Left lung (tissue), 10 donors: ENCODE data around the gene XAB2. TPM values are rescaled to one million over a fixed set of nuclear protein-coding genes. Genes with fewer than 3 reads are reported as not detected.

Source experiments
- ATAC-seq: fragments of 200-7000 bp; cut with Tn5 transposase; one replicate; pipeline ENCODE4 v1.9.1; 2020; ENCODE audit warnings: moderate library complexity
- DNase-seq, 4 donors: peaks; one replicate each; pipeline ENCODE4 v3.0.0-alpha.2; 2013 to 2020
- H3K27ac ChIP-seq, 2 donors: fragments of 200-600 bp; sonication (generic) in 1 of 2; one replicate each; pipeline versions ENCODE4 v1.5.0 to v1.8.0; 2020 to 2021
- H3K27me3 ChIP-seq, 2 donors: fragments of 200-600 bp; sonication (generic) in 1 of 2; one replicate each; pipeline versions ENCODE4 v1.5.0 to v1.8.0; 2020 to 2021
- H3K36me3 ChIP-seq, 2 donors: fragments of 200-600 bp; sonication (generic) in 1 of 2; one replicate each; pipeline versions ENCODE4 v1.5.0 to v1.8.0; 2020 to 2021
- H3K4me1 ChIP-seq, 2 donors: fragments of 200-600 bp; one replicate each; pipeline ENCODE4 v1.8.0; 2021
- H3K4me3 ChIP-seq, 2 donors: fragments of 200-600 bp; sonication (generic) in 1 of 2; one replicate each; pipeline versions ENCODE4 v1.5.0 to v1.8.0; 2020 to 2021; ENCODE audit warnings: mild to moderate bottlenecking in 1 of 2
- H3K9me3 ChIP-seq, 2 donors: fragments of 200-600 bp; sonication (generic) in 1 of 2; one replicate each; pipeline versions ENCODE4 v1.5.0 to v1.8.0; 2020 to 2021
- CTCF ChIP-seq, 2 donors: fragments of 200-600 bp; sonication (generic) in 1 of 2; IDR thresholded peaks; one replicate each; pipeline versions ENCODE4 v1.5.0 to v1.8.0; 2021; ENCODE audit warnings: antibody characterized with exemption in 2 of 2
- intact Hi-C, 2 donors: fragments of 100-400 bp; cut with DNase I; formaldehyde crosslinking; loops; one replicate each; pipeline versions ENCODE4 v1.11.2 to v1.14.2; 2022
- polyA plus RNA-seq, 6 donors: library from polyadenylated mRNA; unstranded; fragments of 120-200 nt; gene quantifications; one replicate each; pipeline ENCODE4 v1.2.1, GENCODE V29; 2013; ENCODE audit not compliant: insufficient read length in 6 of 6
- total RNA-seq, 2 donors: library from RNA; stranded (reverse); fragmentation: NEBNext Ultra II Directional; extraction: Animal tissue kit (Norgen Biotek cat#: 25700); gene quantifications; one replicate each; pipeline ENCODE4 v1.2.1, GENCODE V29; 2021
- donor health status: DM: no; HTN: yes; CAD: no.
- donor health status: DM: no; HTN: no; CAD: no.

The XAB2 gene
- total and polyA plus RNA-seq, 8 donors, result 30.5 to 38.8 (median 32.5) TPM

- no peaks in the 10 kb centered on the region for H3K36me3 ChIP-seq
- intact Hi-C loops, result no loop called here
- H3K4me1 ChIP-seq, result peaks cover 0 to 29% of the 10 kb centered on the region in 2 donors
- ATAC-seq, result no peak
- H3K27ac ChIP-seq, result peak overlapping the region in 1 of 2 donors; percentile 82
- no peak for DNase-seq
- H3K27me3 ChIP-seq, result peaks cover 0 to 41% of the 10 kb centered on the region in 2 donors
- TF ChIP-seq CTCF (IDR thresholded peaks at IDR 0.05), result no peak
- peak overlapping the region in 1 of 2 donors; percentile 33 for H3K4me3 ChIP-seq
- H3K9me3 ChIP-seq, result peaks cover 0 to 1% of the 10 kb centered on the region in 2 donors
These were observed 40.3 kb upstream of the XAB2 start for GRCh38 chr19:7669641-7670040.

- Histone ChIP-seq H3K9me3 (peaks cover 0 to under 1% of the 10 kb centered on the region in 2 donors), H3K27me3 (peaks cover 0 to 49% of the 10 kb centered on the region in 2 donors), H3K36me3 (no peaks in the 10 kb centered on the region), H3K27ac (peak within 1 kb of the TSS in 1 of 2 donors; percentile 82), H3K4me3 (peak within 1 kb of the TSS in 1 of 2 donors; percentile 33), H3K4me1 (peaks cover 0 to 26% of the 10 kb centered on the region in 2 donors)
- ATAC-seq, result no peak
- TF ChIP-seq CTCF (IDR thresholded peaks at IDR 0.05), result no peak
- intact Hi-C loops, result no loop called here
- DNase-seq, result no peak
These were observed 39.5 kb upstream of the XAB2 start, which contains the start of gene RETN for GRCh38 chr19:7668842-7669241. Gene RETN, plus strand, starts transcription at chr19:7669049. Its CDS starts 278 bp downstream, at chr19:7669327.

GRCh38 chr19:7665076-7665475 lies 35.7 kb upstream of the XAB2 start:
- no peak for TF ChIP-seq CTCF (IDR thresholded peaks at IDR 0.05)
- H3K4me1 ChIP-seq, result peaks cover 0 to 23% of the 10 kb centered on the region in 2 donors
- H3K9me3 ChIP-seq, result no peaks in the 10 kb centered on the region
- H3K27ac ChIP-seq, result no peak overlapping the region
- intact Hi-C loops, result no loop called here
- DNase-seq, result peak in 2 of 4 donors; percentile 68 to 87
- no peaks in the 10 kb centered on the region for H3K36me3 ChIP-seq
- no peak for ATAC-seq
- no peak overlapping the region for H3K4me3 ChIP-seq
- peaks cover 0 to 28% of the 10 kb centered on the region in 2 donors for H3K27me3 ChIP-seq

GRCh38 chr19:7663706-7664105 lies 34.4 kb upstream of the XAB2 start:
- Histone ChIP-seq H3K9me3 (no peaks in the 10 kb centered on the region), H3K4me1 (peaks cover 0 to 18% of the 10 kb centered on the region in 2 donors), H3K27me3 (peaks cover 0 to 17% of the 10 kb centered on the region in 2 donors), H3K36me3 (no peaks in the 10 kb centered on the region), H3K27ac (no peak overlapping the region), H3K4me3 (no peak overlapping the region)
- DNase-seq (no peak), ATAC-seq (no peak)
- no peak for TF ChIP-seq CTCF (IDR thresholded peaks at IDR 0.05)
- intact Hi-C loops, result no loop called here

GRCh38 chr19:7662657-7663056 lies 33.3 kb upstream of the XAB2 start:
- TF ChIP-seq CTCF (IDR thresholded peaks at IDR 0.05), result no peak
- DNase-seq, result no peak
- Histone ChIP-seq H3K9me3 (no peaks in the 10 kb centered on the region), H3K36me3 (no peaks in the 10 kb centered on the region), H3K27ac (no peak overlapping the region), H3K4me1 (peaks cover 0 to 25% of the 10 kb centered on the region in 2 donors), H3K4me3 (no peak overlapping the region), H3K27me3 (peaks cover 0 to 13% of the 10 kb centered on the region in 2 donors)
- intact Hi-C loops, result no loop called here
- ATAC-seq, result no peak
